NCI-H2196 (cell line): ENCODE data around the gene DCUN1D3.
A peak's percentile ranks its signal among the peaks of the same experiment; 100 is the strongest.

Source experiments
- DNase-seq: peaks from one replicate; lab custom pipeline; 2025; ENCODE audit not compliant: unreplicated experiment; lab: John Stamatoyannopoulos, UW

DCUN1D3 gene

GRCh38 chr16:20920091-20920490 is 19.9 kb upstream of the DCUN1D3 start:
- no peak for DNase-seq

- DNase-seq, result no peak
Measured at GRCh38 chr16:20918486-20919239, 18.5 kb upstream of the DCUN1D3 start.

- DNase-seq, result no peak
Measured at GRCh38 chr16:20916942-20917341, 16.8 kb upstream of the DCUN1D3 start.

- DNase-seq, result no peak
Measured at GRCh38 chr16:20916289-20916688, 16.1 kb upstream of the DCUN1D3 start.

- no peak for DNase-seq
Measured at GRCh38 chr16:20911361-20911760, 11.2 kb upstream of the DCUN1D3 start.

- no peak for DNase-seq
Measured at GRCh38 chr16:20910781-20911321, 10.7 kb upstream of the DCUN1D3 start.

GRCh38 chr16:20906341-20907255 is 6.4 kb upstream of the DCUN1D3 start:
- no peak for DNase-seq

- no peak for DNase-seq
Measured at GRCh38 chr16:20905576-20905975, 5.4 kb upstream of the DCUN1D3 start.

- peak; percentile 56 for DNase-seq
Measured at GRCh38 chr16:20904507-20905081, 4.4 kb upstream of the DCUN1D3 start.

GRCh38 chr16:20903899-20904506 is 3.8 kb upstream of the DCUN1D3 start:
- DNase-seq, result no peak

- DNase-seq, result no peak
Measured at GRCh38 chr16:20903116-20903898, 3.1 kb upstream of the DCUN1D3 start.

GRCh38 chr16:20902426-20902825 is 2.3 kb upstream of the DCUN1D3 start:
- DNase-seq, result no peak

- peak; percentile 21 for DNase-seq
Measured at GRCh38 chr16:20901436-20902112, 1.4 kb upstream of the DCUN1D3 start.

- DNase-seq, result no peak
Measured at GRCh38 chr16:20901068-20901435, 894 bp upstream of the DCUN1D3 start.

GRCh38 chr16:20899477-20900298 is 470 bp downstream of the DCUN1D3 start:
- DNase-seq, result no peak

GRCh38 chr16:20899071-20899470 is 1.1 kb downstream of the DCUN1D3 start:
- DNase-seq, result no peak

- DNase-seq, result no peak
Measured at GRCh38 chr16:20897922-20898321, 2.2 kb downstream of the DCUN1D3 start.

- DNase-seq, result no peak
Measured at GRCh38 chr16:20897253-20897897, 2.8 kb downstream of the DCUN1D3 start.
